ENCODE results near the gene C1QTNF2.

Gene C1QTNF2

GRCh38 chr5:160369990-160370712 is at the start of gene C1QTNF2:
Gene C1QTNF2, minus strand, starts transcription at chr5:160370626. Its CDS starts 15,615 bp downstream, at chr5:160355011.
- DNase-seq (ENCODE audit: low read depth): peak; percentile 54

GRCh38 chr5:160420331-160420610 is 49.8 kb upstream of the C1QTNF2 start:
- no peak for DNase-seq (ENCODE audit: low read depth)

GRCh38 chr5:160419458-160420330 is 49.3 kb upstream of the C1QTNF2 start:
- DNase-seq (ENCODE audit: low read depth): no peak

- DNase-seq (ENCODE audit: low read depth): peak; percentile 93
Measured at GRCh38 chr5:160418561-160419457, 48.4 kb upstream of the C1QTNF2 start, which contains the start of gene SLU7. Gene SLU7, minus strand, starts transcription at chr5:160419081. Its CDS starts 3,787 bp downstream, at chr5:160415294.

- peak; percentile 92 for DNase-seq (ENCODE audit: low read depth)
Measured at GRCh38 chr5:160399402-160400353, 29.3 kb upstream of the C1QTNF2 start, which contains the start of gene FAM200C. Gene FAM200C, minus strand, starts transcription at chr5:160400054. Its CDS starts 4,564 bp downstream, at chr5:160395490.

GRCh38 chr5:160398806-160399205 is 28.4 kb upstream of the C1QTNF2 start:
- peak; percentile 69 for DNase-seq (ENCODE audit: low read depth)

- DNase-seq (ENCODE audit: low read depth): no peak
Measured at GRCh38 chr5:160397492-160397891, 27.1 kb upstream of the C1QTNF2 start.

GRCh38 chr5:160395111-160395510 is 24.7 kb upstream of the C1QTNF2 start:
- DNase-seq (ENCODE audit: low read depth): no peak

- DNase-seq (ENCODE audit: low read depth): no peak
Measured at GRCh38 chr5:160390787-160391696, 20.6 kb upstream of the C1QTNF2 start.

- DNase-seq (ENCODE audit: low read depth): no peak
Measured at GRCh38 chr5:160387445-160387844, 17.0 kb upstream of the C1QTNF2 start.

- no peak for DNase-seq (ENCODE audit: low read depth)
Measured at GRCh38 chr5:160385496-160385895, 15.1 kb upstream of the C1QTNF2 start.

GRCh38 chr5:160384681-160385080 is 14.3 kb upstream of the C1QTNF2 start:
- DNase-seq (ENCODE audit: low read depth): no peak

GRCh38 chr5:160382346-160382745 is 11.9 kb upstream of the C1QTNF2 start:
- no peak for DNase-seq (ENCODE audit: low read depth)

GRCh38 chr5:160380041-160380440 is 9.6 kb upstream of the C1QTNF2 start:
- DNase-seq (ENCODE audit: low read depth): no peak

GRCh38 chr5:160379511-160379910 is 9.1 kb upstream of the C1QTNF2 start:
- no peak for DNase-seq (ENCODE audit: low read depth)

- no peak for DNase-seq (ENCODE audit: low read depth)
Measured at GRCh38 chr5:160378330-160378729, 7.9 kb upstream of the C1QTNF2 start.

- no peak for DNase-seq (ENCODE audit: low read depth)
Measured at GRCh38 chr5:160377651-160378050, 7.2 kb upstream of the C1QTNF2 start.

- DNase-seq (ENCODE audit: low read depth): no peak
Measured at GRCh38 chr5:160376416-160376815, 6.0 kb upstream of the C1QTNF2 start.

GRCh38 chr5:160375701-160376100 is 5.3 kb upstream of the C1QTNF2 start:
- DNase-seq (ENCODE audit: low read depth): no peak

GRCh38 chr5:160375166-160375565 is 4.7 kb upstream of the C1QTNF2 start:
- no peak for DNase-seq (ENCODE audit: low read depth)

All from amniotic epithelial cell (primary cell).